HG02943 (cell line): Measurements from ENCODE around the gene SBF2.
"Not testable (repeated sequence)": the region's sequence is repeated elsewhere in the genome, so short reads cannot be mapped to it uniquely, and the experiment has no call there.

Experiments
- ATAC-seq: cut with Tn5 transposase; IDR thresholded peaks from one replicate; pipeline ENCODE4 v1.9.1; 2021; ENCODE audit warnings: mild to moderate bottlenecking, low read depth, moderate library complexity; ENCODE audit not compliant: unreplicated experiment

SBF2 gene

GRCh38 chr11:10125522-10126133 lies 168.4 kb downstream of the SBF2 start:
- no peak for ATAC-seq

GRCh38 chr11:10122326-10123197 lies 171.5 kb downstream of the SBF2 start:
- ATAC-seq = no peak

- no peak for ATAC-seq
Measured at GRCh38 chr11:10118865-10119264, 175.2 kb downstream of the SBF2 start.

- ATAC-seq = no peak
Measured at GRCh38 chr11:10117709-10118351, 176.2 kb downstream of the SBF2 start.

- ATAC-seq = no peak
Measured at GRCh38 chr11:10116588-10116987, 177.4 kb downstream of the SBF2 start.

- ATAC-seq = no peak
Measured at GRCh38 chr11:10114593-10115404, 179.2 kb downstream of the SBF2 start.

GRCh38 chr11:10113852-10114251 lies 180.2 kb downstream of the SBF2 start:
- no peak for ATAC-seq

- ATAC-seq = no peak
Measured at GRCh38 chr11:10109806-10110205, 184.2 kb downstream of the SBF2 start.

GRCh38 chr11:10108915-10109680 lies 184.9 kb downstream of the SBF2 start:
- no peak for ATAC-seq

- ATAC-seq = no peak
Measured at GRCh38 chr11:10107497-10107896, 186.5 kb downstream of the SBF2 start.

GRCh38 chr11:10097615-10098014 lies 196.4 kb downstream of the SBF2 start:
- no peak for ATAC-seq

GRCh38 chr11:10096987-10097386 lies 197.0 kb downstream of the SBF2 start:
- ATAC-seq = no peak

GRCh38 chr11:10095412-10096208 lies 198.4 kb downstream of the SBF2 start:
- no peak for ATAC-seq

- ATAC-seq = no peak
Measured at GRCh38 chr11:10092426-10092825, 201.6 kb downstream of the SBF2 start.

GRCh38 chr11:10091314-10092045 lies 202.5 kb downstream of the SBF2 start:
- ATAC-seq = no peak

GRCh38 chr11:10087923-10088225 lies 206.1 kb downstream of the SBF2 start:
- not testable (repeated sequence) for ATAC-seq

- no peak for ATAC-seq
Measured at GRCh38 chr11:10087186-10087922, 206.7 kb downstream of the SBF2 start.

- ATAC-seq = no peak
Measured at GRCh38 chr11:10080138-10080537, 213.9 kb downstream of the SBF2 start.
